Measurements from ENCODE around the gene MT4. TPM values are rescaled to one million over a fixed set of nuclear protein-coding genes. Genes with fewer than 3 reads are reported as not detected.

Gene MT4
- total and polyA plus RNA-seq, 2 experiments from 2014 or later = not detected

DNA sequence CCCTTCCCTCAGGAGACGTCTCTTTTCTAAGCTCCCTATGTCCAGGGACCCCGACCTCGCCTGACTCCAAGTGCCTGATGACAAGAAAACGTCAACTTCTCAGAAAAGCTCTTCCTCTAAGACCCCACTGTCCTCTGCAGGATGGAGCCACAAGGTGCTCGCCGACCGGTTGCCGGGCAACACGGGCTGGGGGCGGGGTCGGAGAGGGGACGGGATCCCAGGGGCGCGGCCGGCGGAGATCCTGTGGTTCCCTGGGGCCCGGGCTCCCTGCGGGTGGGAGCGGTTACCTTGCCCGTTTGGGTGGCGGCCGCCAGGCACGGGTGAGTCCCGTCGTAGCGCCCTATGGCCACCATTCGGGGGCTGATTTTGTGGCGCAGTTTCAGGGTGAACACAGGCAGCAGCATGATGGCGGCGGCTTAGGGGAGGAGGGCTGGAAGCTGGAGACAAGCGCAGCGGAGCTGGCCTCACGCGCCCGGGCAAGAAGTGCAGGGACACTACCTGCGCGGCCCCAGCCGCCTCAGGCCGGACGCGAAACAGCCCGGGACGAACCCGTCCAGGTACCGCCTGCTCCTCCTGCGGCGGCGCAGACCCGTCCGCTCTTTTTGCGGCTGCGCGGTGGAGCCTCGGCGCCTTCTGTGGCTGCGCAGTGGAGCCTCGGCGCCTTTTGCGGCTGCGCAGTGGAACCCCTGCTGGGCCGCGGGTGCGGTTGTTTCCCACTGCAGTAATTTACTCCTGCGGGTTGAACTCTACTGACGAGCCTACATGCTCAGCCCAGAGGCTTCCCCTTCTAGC lies 45.2 kb upstream of the MT4 start, which contains the start of gene BBS2:
BBS2 (minus strand) TSS at position 566 of the 792 bp plus-strand sequence; CDS start at position 404, 162 bp downstream.
- peak; percentile 92 for DNase-seq
- peak within 1 kb of the TSS; percentile 80 for H3K9ac ChIP-seq
- no peak for TF ChIP-seq EZH2 (IDR thresholded peaks at IDR 0.05; ENCODE audit: insufficient read depth, poor library complexity, severe bottlenecking)
- no peak for TF ChIP-seq EZH2phosphoT487 (IDR thresholded peaks at IDR 0.05; ENCODE audit: insufficient read depth, low read depth)
- H3K27ac ChIP-seq = peak within 1 kb of the TSS; percentile 40
- in situ Hi-C loops (cut with MboI) = no loop called here
- 1 to 2% methylated on average over 55 to 64 of the region's 65 CpGs for WGBS, 2 experiments (ENCODE audit: low coverage in 1 of 2, low lambda C conversion rate in 2 of 2, missing lambda C conversion rate in 2 of 2)
- H4K20me1 ChIP-seq (ENCODE audit: insufficient read depth) = no peaks in the 10 kb centered on the region
- no peaks in the 10 kb centered on the region for H3K27me3 ChIP-seq (replicated peaks; ENCODE audit: insufficient read depth)
- H3F3A ChIP-seq (ENCODE audit: insufficient read depth) = no peaks in the 10 kb centered on the region
- H2AFZ ChIP-seq = peak within 1 kb of the TSS; percentile 94
- H3K4me3 ChIP-seq = peak within 1 kb of the TSS; percentile 85
- no peaks in the 10 kb centered on the region for H3K36me3 ChIP-seq (ENCODE audit: low read depth)
- H3K79me2 ChIP-seq (ENCODE audit: insufficient read depth) = peaks cover 49% of the 10 kb centered on the region
- H3K9me3 ChIP-seq (ENCODE audit: low read depth) = no peaks in the 10 kb centered on the region
- H3K4me2 ChIP-seq (ENCODE audit: unreplicated experiment) = peak within 1 kb of the TSS; percentile 87
- H3K4me1 ChIP-seq (ENCODE audit: insufficient read depth) = peaks cover 25% of the 10 kb centered on the region
- H3K9me2 ChIP-seq (ENCODE audit: insufficient read depth) = no peaks in the 10 kb centered on the region

DNA sequence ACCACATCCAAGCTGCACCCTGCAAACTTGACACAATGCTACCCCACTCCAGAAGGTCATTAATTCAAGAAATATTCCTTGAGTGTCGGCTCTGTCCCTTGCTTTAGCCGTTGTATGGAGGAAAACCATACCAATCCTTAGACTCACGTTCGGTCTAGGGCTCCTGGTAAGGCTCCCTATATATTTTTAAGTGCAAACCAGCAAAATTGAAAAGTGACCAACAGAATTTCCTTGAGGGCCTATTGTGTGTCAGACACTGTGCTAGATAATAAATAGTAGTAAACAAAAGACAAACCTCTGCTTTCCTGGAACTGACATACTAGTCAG lies 44.7 kb upstream of the MT4 start:
- Histone ChIP-seq H3F3A (ENCODE audit: insufficient read depth) (no peaks in the 10 kb centered on the region), H3K79me2 (ENCODE audit: insufficient read depth) (peaks cover 45% of the 10 kb centered on the region), H3K4me2 (ENCODE audit: unreplicated experiment) (peak overlapping the region; percentile 87), H3K4me1 (ENCODE audit: insufficient read depth) (peaks cover 24% of the 10 kb centered on the region), H3K9me3 (ENCODE audit: low read depth) (no peaks in the 10 kb centered on the region), H3K9ac (peak overlapping the region; percentile 80), H3K27ac (peak overlapping the region; percentile 40), H4K20me1 (ENCODE audit: insufficient read depth) (no peaks in the 10 kb centered on the region), H3K27me3 (replicated peaks; ENCODE audit: insufficient read depth) (no peaks in the 10 kb centered on the region), H3K4me3 (peak overlapping the region; percentile 85), H2AFZ (peak overlapping the region; percentile 94), H3K36me3 (ENCODE audit: low read depth) (no peaks in the 10 kb centered on the region), H3K9me2 (ENCODE audit: insufficient read depth) (no peaks in the 10 kb centered on the region)
- WGBS, 2 experiments (ENCODE audit: low coverage in 1 of 2, low lambda C conversion rate in 2 of 2, missing lambda C conversion rate in 2 of 2) = 19 to 26% methylated on average over 4 of the region's 4 CpGs
- TF ChIP-seq EZH2phosphoT487 (IDR thresholded peaks at IDR 0.05; ENCODE audit: insufficient read depth, low read depth) = no peak
- TF ChIP-seq EZH2 (IDR thresholded peaks at IDR 0.05; ENCODE audit: insufficient read depth, poor library complexity, severe bottlenecking) = no peak
- DNase-seq = no peak
- in situ Hi-C loops (cut with MboI) = no loop called here

DNA sequence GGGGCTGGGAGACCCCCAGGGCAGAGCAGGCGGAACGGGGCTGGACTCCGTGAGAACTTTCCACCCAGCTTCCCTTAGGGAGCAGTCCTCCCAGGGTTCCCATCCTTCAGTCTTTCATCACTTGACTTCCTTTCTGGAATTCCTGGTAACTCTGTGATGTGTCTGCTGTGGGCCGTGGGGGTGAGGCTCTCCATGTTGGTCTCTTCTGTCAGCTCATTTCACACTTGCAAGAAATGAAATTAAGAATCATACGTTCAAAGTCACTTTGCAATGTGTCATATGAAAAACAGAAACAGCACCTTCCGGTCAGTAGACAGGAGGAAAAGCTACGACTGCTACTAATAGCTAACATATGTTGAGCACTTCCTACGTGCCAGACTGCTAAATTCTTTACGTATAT lies 39.6 kb upstream of the MT4 start:
- in situ Hi-C loops (cut with MboI) = no loop called here
- Histone ChIP-seq H3K9me3 (ENCODE audit: low read depth) (no peaks in the 10 kb centered on the region), H3K4me1 (ENCODE audit: insufficient read depth) (peaks cover 15% of the 10 kb centered on the region), H3K4me3 (peak overlapping the region; percentile 31), H3K79me2 (ENCODE audit: insufficient read depth) (no peaks in the 10 kb centered on the region), H3K9me2 (ENCODE audit: insufficient read depth) (no peaks in the 10 kb centered on the region), H3F3A (ENCODE audit: insufficient read depth) (no peaks in the 10 kb centered on the region), H3K27ac (peak overlapping the region; percentile 66), H2AFZ (peak overlapping the region; percentile 86), H4K20me1 (ENCODE audit: insufficient read depth) (no peaks in the 10 kb centered on the region), H3K36me3 (ENCODE audit: low read depth) (no peaks in the 10 kb centered on the region), H3K9ac (peak overlapping the region; percentile 16; the same call in 1 of the 2 replicates), H3K4me2 (ENCODE audit: unreplicated experiment) (peak overlapping the region; percentile 63), H3K27me3 (replicated peaks; ENCODE audit: insufficient read depth) (no peaks in the 10 kb centered on the region)
- TF ChIP-seq EZH2 (IDR thresholded peaks at IDR 0.05; ENCODE audit: insufficient read depth, poor library complexity, severe bottlenecking) = no peak
- TF ChIP-seq EZH2phosphoT487 (IDR thresholded peaks at IDR 0.05; ENCODE audit: insufficient read depth, low read depth) = no peak
- peak; percentile 79 for DNase-seq
- WGBS, 2 experiments (ENCODE audit: low coverage in 1 of 2, low lambda C conversion rate in 2 of 2, missing lambda C conversion rate in 2 of 2) = 26 to 27% methylated on average over 9 of the region's 9 CpGs

DNA sequence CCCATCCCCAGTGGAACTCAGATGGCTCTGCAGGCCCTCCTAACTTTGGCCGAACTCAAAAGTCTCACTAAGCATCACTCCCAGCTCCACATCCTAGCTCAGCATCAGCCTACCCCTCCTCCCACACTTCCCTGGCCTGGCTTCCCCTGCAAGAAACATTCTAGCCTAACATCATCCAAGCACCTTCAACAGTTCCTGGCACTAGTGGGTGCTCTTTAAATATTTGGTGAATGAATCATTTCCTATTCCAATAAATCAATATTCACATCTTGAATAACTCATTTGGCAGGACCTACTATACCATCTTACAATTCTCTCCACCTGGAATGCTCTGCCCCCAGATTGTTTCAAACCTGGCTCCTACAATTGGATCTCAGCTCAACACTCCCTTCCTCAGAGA lies 34.0 kb upstream of the MT4 start:
- H3K9me2 ChIP-seq (ENCODE audit: insufficient read depth) = no peaks in the 10 kb centered on the region
- H3K9ac ChIP-seq = no peak overlapping the region
- no peak overlapping the region for H3K27ac ChIP-seq
- TF ChIP-seq EZH2 (IDR thresholded peaks at IDR 0.05; ENCODE audit: insufficient read depth, poor library complexity, severe bottlenecking) (no peak), EZH2phosphoT487 (IDR thresholded peaks at IDR 0.05; ENCODE audit: insufficient read depth, low read depth) (no peak)
- in situ Hi-C loops (cut with MboI) = no loop called here
- H3K4me1 ChIP-seq (ENCODE audit: insufficient read depth) = peaks cover under 1% of the 10 kb centered on the region; the same call in 1 of the 2 replicates
- no peaks in the 10 kb centered on the region for H3K79me2 ChIP-seq (ENCODE audit: insufficient read depth)
- H3K27me3 ChIP-seq (replicated peaks; ENCODE audit: insufficient read depth) = peaks cover 4% of the 10 kb centered on the region; the same call in 1 of the 2 replicates
- no peaks in the 10 kb centered on the region for H3K36me3 ChIP-seq (ENCODE audit: low read depth)
- no peak overlapping the region for H3K4me3 ChIP-seq
- DNase-seq = no peak
- H3K4me2 ChIP-seq (ENCODE audit: unreplicated experiment) = no peak overlapping the region
- WGBS, 2 experiments (ENCODE audit: low coverage in 1 of 2, low lambda C conversion rate in 2 of 2, missing lambda C conversion rate in 2 of 2) = 58 to 64% methylated on average over 1 of the region's 1 CpG
- H4K20me1 ChIP-seq (ENCODE audit: insufficient read depth) = no peaks in the 10 kb centered on the region
- H2AFZ ChIP-seq = no peak overlapping the region
- no peaks in the 10 kb centered on the region for H3K9me3 ChIP-seq (ENCODE audit: low read depth)
- H3F3A ChIP-seq (ENCODE audit: insufficient read depth) = no peaks in the 10 kb centered on the region
